GM12878 (cell line): ENCODE results near the gene SLC29A4. TPM values are rescaled to one million over a fixed set of nuclear protein-coding genes. Genes with fewer than 3 reads are reported as not detected.

ENCODE experiments used
- ATAC-seq: fragments of 200-7000 bp; cut with Tn5 transposase; 3 replicates; pipeline ENCODE4 v1.9.1; 2020; ENCODE audit warnings: mild to moderate bottlenecking, moderate library complexity
- BruUV-seq: library from RNA; stranded (reverse); fragments of 400-500 nt; replicated peaks from 2 replicates; lab custom pipeline; 2021; lab: Mats Ljungman, UMichigan
- CTCF ChIA-PET: fragments of 300-600 bp; sonication (Branson Sonifier 250); formaldehyde crosslinking; extraction: SDS; loops from one replicate; lab custom pipeline; 2021; ENCODE audit warnings: inconsistent platforms; lab: Yijun Ruan, JAX
- POLR2A ChIA-PET: fragments of 350-600 bp; formaldehyde crosslinking; extraction: SDS; loops from one replicate; lab custom pipeline; 2021; ENCODE audit warnings: inconsistent platforms; lab: Charles Lee
- RAD21 ChIA-PET: fragments of 300-600 bp; sonication (Branson Sonifier 250); formaldehyde crosslinking; loops from one replicate; lab custom pipeline; 2023; ENCODE audit warnings: antibody characterized with exemption; ENCODE audit not compliant: unreplicated experiment; lab: Charles Lee
- SMC1A ChIA-PET: fragments of 300-600 bp; sonication (Branson Sonifier 250); formaldehyde crosslinking; loops from one replicate; lab custom pipeline; 2023; ENCODE audit not compliant: unreplicated experiment, uncharacterized antibody; lab: Charles Lee
- DNase-seq: peaks from one replicate; pipeline ENCODE4 v3.0.0-alpha.2; 2011; ENCODE audit warnings: low read depth, low spot score
- FAIRE-seq: peaks from 3 replicates; lab custom pipeline; 2011; peaks lifted over from hg19 to GRCh38; lab: Jason Lieb, UNC
- H2AFZ ChIP-seq: 2 replicates; pipeline ENCODE4 v1.6.0; 2011; ENCODE audit warnings: low read depth, low read length, control low read depth; ENCODE audit not compliant: control insufficient read depth
- H3K27ac ChIP-seq: 2 replicates; pipeline ENCODE4 v1.5.1; 2011; ENCODE audit warnings: control low read depth; ENCODE audit not compliant: control insufficient read depth, insufficient read depth
- H3K27me3 ChIP-seq, 2 experiments: replicated peaks in 1 of 2; 2 replicates each; pipeline versions ENCODE4 v1.6.0 to v1.6.1; 2011; ENCODE audit warnings: low read length in 1 of 2; ENCODE audit not compliant: control insufficient read depth in 2 of 2, insufficient read depth in 2 of 2
- H3K36me3 ChIP-seq, 2 experiments: 2 replicates each; pipeline ENCODE4 v1.5.1; 2011; ENCODE audit warnings: low read length in 1 of 2; ENCODE audit not compliant: control insufficient read depth in 2 of 2, insufficient read depth in 2 of 2
- H3K4me1 ChIP-seq: 2 replicates; pipeline ENCODE4 v1.6.1; 2011; ENCODE audit warnings: mild to moderate bottlenecking, low read length, moderate library complexity, mixed read lengths; ENCODE audit not compliant: control insufficient read depth, insufficient read depth
- H3K4me2 ChIP-seq: 2 replicates; pipeline ENCODE4 v1.6.0; 2011; ENCODE audit warnings: control low read depth; ENCODE audit not compliant: control insufficient read depth, insufficient read depth
- H3K4me3 ChIP-seq: fragments of 200-600 bp; sonication (generic); 2 replicates; pipeline ENCODE4 v1.5.1; 2016
- H3K79me2 ChIP-seq: 2 replicates; pipeline ENCODE4 v1.6.0; 2011; ENCODE audit warnings: low read length; ENCODE audit not compliant: control insufficient read depth, insufficient read depth
- H3K9ac ChIP-seq: 2 replicates; pipeline ENCODE4 v1.8.0; 2011; ENCODE audit warnings: low read length, control low read depth, mixed read lengths; ENCODE audit not compliant: control insufficient read depth, insufficient read depth
- H3K9me3 ChIP-seq: replicated peaks from 3 replicates; pipeline ENCODE4 v1.5.1; 2011; ENCODE audit warnings: mild to moderate bottlenecking, low read length; ENCODE audit not compliant: control insufficient read depth, insufficient read depth
- H4K20me1 ChIP-seq: 2 replicates; pipeline ENCODE4 v1.6.0; 2011; ENCODE audit not compliant: control insufficient read depth, insufficient read depth
- BHLHE40 ChIP-seq, 2 experiments: fragments of 450-650 bp in 1 of 2; IDR thresholded peaks; 2 replicates each; pipeline ENCODE4 v1.6.1; 2011 to 2017; ENCODE audit warnings: low read depth in 2 of 2, borderline replicate concordance in 1 of 2, improper control_type of control experiment in 1 of 2, low read length in 1 of 2, mild to moderate bottlenecking in 1 of 2
- ESRRA ChIP-seq: IDR thresholded peaks from 2 replicates; pipeline ENCODE4 v1.6.1; 2012; ENCODE audit warnings: mild to moderate bottlenecking, low read length, improper control_type of control experiment
- FOXK2 ChIP-seq: fragments of 450-650 bp; IDR thresholded peaks from 2 replicates; pipeline ENCODE4 v1.6.1; 2017; ENCODE audit warnings: mild to moderate bottlenecking, moderate library complexity
- GABPA ChIP-seq: IDR thresholded peaks from 2 replicates; pipeline ENCODE4 v1.6.1; 2014; ENCODE audit warnings: antibody characterized with exemption, low read depth, mild to moderate bottlenecking, inconsistent platforms
- MTA3 ChIP-seq: IDR thresholded peaks from 2 replicates; pipeline ENCODE4 v1.6.1; 2012; ENCODE audit warnings: low read length, inconsistent platforms, borderline replicate concordance
- MXI1 ChIP-seq: fragments of 150-350 bp; IDR thresholded peaks from 2 replicates; pipeline ENCODE4 v1.6.1; 2011; ENCODE audit warnings: low read depth, mild to moderate bottlenecking, inconsistent platforms, low read length, improper control_type of control experiment
- MYB ChIP-seq: fragments of 150-350 bp; IDR thresholded peaks from 2 replicates; pipeline ENCODE4 v1.6.1; 2014; ENCODE audit warnings: mild to moderate bottlenecking, low read depth, low read length, borderline replicate concordance
- TAF1 ChIP-seq: IDR thresholded peaks from 2 replicates; pipeline ENCODE4 v1.6.1; 2011; ENCODE audit warnings: mild to moderate bottlenecking, low read depth, low read length, borderline replicate concordance
- WRNIP1 ChIP-seq: IDR thresholded peaks from 2 replicates; pipeline ENCODE4 v1.6.1; 2011; ENCODE audit warnings: low read depth, low read length, improper control_type of control experiment, borderline replicate concordance
- ZNF274 ChIP-seq: IDR thresholded peaks from one replicate; pipeline ENCODE4 v1.8.0; 2011; ENCODE audit not compliant: insufficient read length, insufficient read depth
- WGBS: methylation state at CpG from one replicate; pipeline ENCODE4 v1.1.6; 2016; ENCODE audit warnings: low lambda C conversion rate; ENCODE audit not compliant: insufficient replicate concordance, insufficient coverage; ENCODE audit errors: missing lambda C conversion rate; 5-methylcytosine and 5-hydroxymethylcytosine counted together
- in situ Hi-C: fragments of 300-500 bp; cut with MboI; formaldehyde crosslinking; loops from 9 replicates; pipeline ENCODE4 v1.14.3; 2018; ENCODE audit warnings: mixed read lengths
- intact Hi-C: fragments of 100-400 bp; cut with micrococcal nuclease; formaldehyde crosslinking; loops from one replicate; pipeline ENCODE4 v1.14.2; 2022; ENCODE audit not compliant: unreplicated experiment
- polyA plus RNA-seq, 11 experiments: library from polyadenylated mRNA; depleted of rRNA in 4 of 11; unstranded in 6 of 11; stranded (reverse) in 5 of 11; fragments of >200 nt; fragmentation: Nextera tagmentation in 4 of 11; fragmentation: Illumina TruSeq in 1 of 11; extraction: Ambion mirVana in 4 of 11; extraction: Trizol in 1 of 11; gene quantifications; 1 replicate in 1 of 11; 2 replicates in 10 of 11; pipeline versions ENCODE4 v1.2.1 to v1.2.3, GENCODE V29; 2011 to 2016; ENCODE audit warnings: inconsistent platforms in 2 of 11, missing spikeins in 2 of 11, low read depth in 1 of 11
- total RNA-seq, 4 experiments: library from RNA; depleted of rRNA in 3 of 4; stranded (reverse); fragments of >200 nt in 3 of 4; fragmentation: Illumina TruSeq in 1 of 4; extraction: Trizol in 1 of 4; gene quantifications; 2 replicates each; pipeline versions ENCODE4 v1.2.1 to v1.2.3, GENCODE V29; 2013 to 2021
- TF ChIP-seq, protein P1 (sequence below): fragments of 150-350 bp; IDR thresholded peaks from 2 replicates; pipeline ENCODE4 v1.6.1; 2016; ENCODE audit warnings: low read depth, low read length
- TF ChIP-seq, protein P2 (sequence below): fragments of 450-650 bp; IDR thresholded peaks from 2 replicates; pipeline ENCODE4 v1.6.1; 2017; ENCODE audit warnings: mild to moderate bottlenecking
- TF ChIP-seq, protein P3 (sequence below): IDR thresholded peaks from 2 replicates; pipeline ENCODE4 v1.6.1; 2011; ENCODE audit warnings: borderline replicate concordance, low read depth, mild to moderate bottlenecking, moderate library complexity, low read length; ENCODE audit not compliant: insufficient read depth, poor library complexity, severe bottlenecking
- TF ChIP-seq, protein P4 (sequence below): fragments of 450-650 bp; IDR thresholded peaks from 2 replicates; pipeline ENCODE4 v1.6.1; 2016; ENCODE audit warnings: mild to moderate bottlenecking

Gene SLC29A4
- total and polyA plus RNA-seq, 10 of the 15 experiments (the other 5 are each of a cell fraction or from before 2014, with no cell fraction given) = 0.11 to 0.72 (median 0.23) TPM; not detected in 3

DNA sequence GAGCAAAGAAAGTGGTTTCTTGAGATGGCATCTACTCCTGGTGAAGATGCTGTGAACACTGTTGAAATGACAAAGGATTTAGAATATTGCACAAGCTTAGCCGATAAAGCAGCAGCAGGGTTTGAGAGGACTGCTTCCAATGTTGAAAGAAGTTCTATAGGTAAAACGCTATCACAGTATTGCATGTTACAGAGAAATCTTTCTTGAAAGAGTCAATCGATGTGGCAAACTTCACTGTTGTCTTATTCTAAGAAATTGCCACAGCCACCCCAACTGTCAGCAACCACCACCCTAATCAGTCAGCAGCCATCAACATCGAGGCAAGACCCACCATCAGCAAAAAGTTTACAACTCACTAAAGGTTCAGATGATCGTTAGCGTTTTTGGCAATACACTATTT is 59.9 kb downstream of the SLC29A4 start (continued):
- TF ChIP-seq, protein P1, sequence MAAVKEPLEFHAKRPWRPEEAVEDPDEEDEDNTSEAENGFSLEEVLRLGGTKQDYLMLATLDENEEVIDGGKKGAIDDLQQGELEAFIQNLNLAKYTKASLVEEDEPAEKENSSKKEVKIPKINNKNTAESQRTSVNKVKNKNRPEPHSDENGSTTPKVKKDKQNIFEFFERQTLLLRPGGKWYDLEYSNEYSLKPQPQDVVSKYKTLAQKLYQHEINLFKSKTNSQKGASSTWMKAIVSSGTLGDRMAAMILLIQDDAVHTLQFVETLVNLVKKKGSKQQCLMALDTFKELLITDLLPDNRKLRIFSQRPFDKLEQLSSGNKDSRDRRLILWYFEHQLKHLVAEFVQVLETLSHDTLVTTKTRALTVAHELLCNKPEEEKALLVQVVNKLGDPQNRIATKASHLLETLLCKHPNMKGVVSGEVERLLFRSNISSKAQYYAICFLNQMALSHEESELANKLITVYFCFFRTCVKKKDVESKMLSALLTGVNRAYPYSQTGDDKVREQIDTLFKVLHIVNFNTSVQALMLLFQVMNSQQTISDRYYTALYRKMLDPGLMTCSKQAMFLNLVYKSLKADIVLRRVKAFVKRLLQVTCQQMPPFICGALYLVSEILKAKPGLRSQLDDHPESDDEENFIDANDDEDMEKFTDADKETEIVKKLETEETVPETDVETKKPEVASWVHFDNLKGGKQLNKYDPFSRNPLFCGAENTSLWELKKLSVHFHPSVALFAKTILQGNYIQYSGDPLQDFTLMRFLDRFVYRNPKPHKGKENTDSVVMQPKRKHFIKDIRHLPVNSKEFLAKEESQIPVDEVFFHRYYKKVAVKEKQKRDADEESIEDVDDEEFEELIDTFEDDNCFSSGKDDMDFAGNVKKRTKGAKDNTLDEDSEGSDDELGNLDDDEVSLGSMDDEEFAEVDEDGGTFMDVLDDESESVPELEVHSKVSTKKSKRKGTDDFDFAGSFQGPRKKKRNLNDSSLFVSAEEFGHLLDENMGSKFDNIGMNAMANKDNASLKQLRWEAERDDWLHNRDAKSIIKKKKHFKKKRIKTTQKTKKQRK = no peak
- TF ChIP-seq, protein P2, sequence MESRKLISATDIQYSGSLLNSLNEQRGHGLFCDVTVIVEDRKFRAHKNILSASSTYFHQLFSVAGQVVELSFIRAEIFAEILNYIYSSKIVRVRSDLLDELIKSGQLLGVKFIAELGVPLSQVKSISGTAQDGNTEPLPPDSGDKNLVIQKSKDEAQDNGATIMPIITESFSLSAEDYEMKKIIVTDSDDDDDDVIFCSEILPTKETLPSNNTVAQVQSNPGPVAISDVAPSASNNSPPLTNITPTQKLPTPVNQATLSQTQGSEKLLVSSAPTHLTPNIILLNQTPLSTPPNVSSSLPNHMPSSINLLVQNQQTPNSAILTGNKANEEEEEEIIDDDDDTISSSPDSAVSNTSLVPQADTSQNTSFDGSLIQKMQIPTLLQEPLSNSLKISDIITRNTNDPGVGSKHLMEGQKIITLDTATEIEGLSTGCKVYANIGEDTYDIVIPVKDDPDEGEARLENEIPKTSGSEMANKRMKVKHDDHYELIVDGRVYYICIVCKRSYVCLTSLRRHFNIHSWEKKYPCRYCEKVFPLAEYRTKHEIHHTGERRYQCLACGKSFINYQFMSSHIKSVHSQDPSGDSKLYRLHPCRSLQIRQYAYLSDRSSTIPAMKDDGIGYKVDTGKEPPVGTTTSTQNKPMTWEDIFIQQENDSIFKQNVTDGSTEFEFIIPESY = no peak
- TF ChIP-seq MYB = no peak
- TF ChIP-seq, all 136 proteins: peak for 0

DNA sequence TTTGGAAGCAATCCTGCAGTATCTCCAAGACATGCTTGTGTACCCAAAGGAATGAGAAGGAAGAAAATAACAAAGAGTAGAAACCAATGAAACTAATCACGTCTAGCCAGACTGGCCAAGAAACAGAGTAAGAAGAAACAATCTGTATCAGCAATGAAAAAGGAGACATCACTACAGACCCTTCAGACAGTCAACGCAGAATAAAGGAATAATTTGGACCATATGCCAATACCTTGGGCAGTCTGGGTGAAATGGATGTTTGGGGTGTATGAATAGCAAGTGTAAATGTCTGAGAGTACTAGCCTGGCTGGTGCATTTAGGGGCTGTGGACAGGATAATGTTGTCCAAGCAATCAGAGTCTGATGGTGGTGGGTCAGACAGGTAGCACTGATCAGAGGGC is 61.1 kb downstream of the SLC29A4 start:
- no peak overlapping the region for H3K9ac ChIP-seq
- RAD21 ChIA-PET = no interaction called here
- no peak for ATAC-seq
- in situ Hi-C loops (no loop called here), intact Hi-C loops (no loop called here)
- no peak overlapping the region for H3K27ac ChIP-seq
- SMC1A ChIA-PET = no interaction called here
- POLR2A ChIA-PET = no interaction called here
- no peaks in the 10 kb centered on the region for H3K79me2 ChIP-seq
- no peak overlapping the region for H3K4me2 ChIP-seq
- no peak overlapping the region for H2AFZ ChIP-seq
- H4K20me1 ChIP-seq = no peaks in the 10 kb centered on the region
- H3K9me3 ChIP-seq = peaks cover 9% of the 10 kb centered on the region; the same call in 2 of the 3 replicates
- no peaks in the 10 kb centered on the region for H3K4me1 ChIP-seq
- H3K36me3 ChIP-seq = peaks cover 8 to 11% of the 10 kb centered on the region in 2 experiments; a peak in 3 of 4 replicates
- no peaks in the 10 kb centered on the region for H3K27me3 ChIP-seq
- CTCF ChIA-PET = no interaction called here
- FAIRE-seq = no peak
- no TSS peak for BruUV-seq
- no peak overlapping the region for H3K4me3 ChIP-seq
- DNase-seq = no peak
- WGBS = 98% methylated on average over 2 of the region's 2 CpGs
- TF ChIP-seq MXI1 (no peak), FOXK2 (no peak), ZNF274 (no peak), WRNIP1 (no peak), GABPA (no peak), MTA3 (no peak), BHLHE40 (IDR thresholded peaks at IDR 0.05; ENCODE audit: borderline replicate concordance in 1 of 2, low read depth in 2 of 2, low read length in 1 of 2) (no peak), ESRRA (no peak), TAF1 (no peak)
- TF ChIP-seq, protein P3, sequence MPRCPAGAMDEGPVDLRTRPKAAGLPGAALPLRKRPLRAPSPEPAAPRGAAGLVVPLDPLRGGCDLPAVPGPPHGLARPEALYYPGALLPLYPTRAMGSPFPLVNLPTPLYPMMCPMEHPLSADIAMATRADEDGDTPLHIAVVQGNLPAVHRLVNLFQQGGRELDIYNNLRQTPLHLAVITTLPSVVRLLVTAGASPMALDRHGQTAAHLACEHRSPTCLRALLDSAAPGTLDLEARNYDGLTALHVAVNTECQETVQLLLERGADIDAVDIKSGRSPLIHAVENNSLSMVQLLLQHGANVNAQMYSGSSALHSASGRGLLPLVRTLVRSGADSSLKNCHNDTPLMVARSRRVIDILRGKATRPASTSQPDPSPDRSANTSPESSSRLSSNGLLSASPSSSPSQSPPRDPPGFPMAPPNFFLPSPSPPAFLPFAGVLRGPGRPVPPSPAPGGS = no peak
- TF ChIP-seq, protein P4, sequence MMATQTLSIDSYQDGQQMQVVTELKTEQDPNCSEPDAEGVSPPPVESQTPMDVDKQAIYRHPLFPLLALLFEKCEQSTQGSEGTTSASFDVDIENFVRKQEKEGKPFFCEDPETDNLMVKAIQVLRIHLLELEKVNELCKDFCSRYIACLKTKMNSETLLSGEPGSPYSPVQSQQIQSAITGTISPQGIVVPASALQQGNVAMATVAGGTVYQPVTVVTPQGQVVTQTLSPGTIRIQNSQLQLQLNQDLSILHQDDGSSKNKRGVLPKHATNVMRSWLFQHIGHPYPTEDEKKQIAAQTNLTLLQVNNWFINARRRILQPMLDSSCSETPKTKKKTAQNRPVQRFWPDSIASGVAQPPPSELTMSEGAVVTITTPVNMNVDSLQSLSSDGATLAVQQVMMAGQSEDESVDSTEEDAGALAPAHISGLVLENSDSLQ = no peak
